Measurements from ENCODE around the gene KCNIP1. TPM values are rescaled to one million over a fixed set of nuclear protein-coding genes. Genes with fewer than 3 reads are reported as not detected.

The KCNIP1 gene
- total RNA-seq, 1 donor from 2014 or later, result 12.6 TPM

DNA sequence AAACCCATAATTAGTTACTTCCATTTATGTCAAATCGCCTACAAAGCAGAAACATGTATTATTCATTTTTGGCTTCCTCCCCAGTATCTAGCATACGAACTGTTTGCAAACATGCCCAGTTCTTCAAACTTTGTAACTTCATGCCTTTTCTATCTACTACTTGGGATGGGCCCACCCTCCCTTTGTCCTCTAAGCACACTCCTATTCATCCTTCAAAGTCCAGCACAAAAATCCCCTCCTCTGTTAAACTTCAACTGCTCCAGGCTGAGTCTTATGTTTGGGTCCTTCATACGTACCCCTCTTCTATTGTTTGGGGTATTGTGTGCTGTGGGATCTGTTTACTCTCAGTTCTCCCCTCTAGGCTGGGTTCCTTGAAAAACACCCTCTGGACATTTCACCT is 55.5 kb downstream of the KCNIP1 start:
- DNase-seq (ENCODE audit: extremely low spot score, unreplicated experiment), result no peak
- Mint-ChIP-seq H3K36me3 (ENCODE audit: unreplicated experiment) (no peaks in the 10 kb centered on the region), H3K4me1 (ENCODE audit: unreplicated experiment) (peaks cover 10% of the 10 kb centered on the region), H3K27ac (ENCODE audit: unreplicated experiment) (no peak overlapping the region), H3K4me3 (ENCODE audit: unreplicated experiment) (no peak overlapping the region), H3K27me3 (ENCODE audit: unreplicated experiment) (no peaks in the 10 kb centered on the region), H3K9me3 (ENCODE audit: unreplicated experiment) (no peaks in the 10 kb centered on the region)
- no peak for TF ChIP-seq CTCF (IDR thresholded peaks at IDR 0.05)

GRCh38 chr5:170560938-170561337 is 57.1 kb downstream of the KCNIP1 start:
- H3K27me3 Mint-ChIP-seq (ENCODE audit: unreplicated experiment), result no peaks in the 10 kb centered on the region
- no peak overlapping the region for H3K27ac Mint-ChIP-seq (ENCODE audit: unreplicated experiment)
- DNase-seq (ENCODE audit: extremely low spot score, unreplicated experiment), result no peak
- H3K4me3 Mint-ChIP-seq (ENCODE audit: unreplicated experiment), result no peak overlapping the region
- H3K4me1 Mint-ChIP-seq (ENCODE audit: unreplicated experiment), result peaks cover 10% of the 10 kb centered on the region
- no peaks in the 10 kb centered on the region for H3K36me3 Mint-ChIP-seq (ENCODE audit: unreplicated experiment)
- no peaks in the 10 kb centered on the region for H3K9me3 Mint-ChIP-seq (ENCODE audit: unreplicated experiment)
- TF ChIP-seq CTCF (IDR thresholded peaks at IDR 0.05), result no peak

DNA sequence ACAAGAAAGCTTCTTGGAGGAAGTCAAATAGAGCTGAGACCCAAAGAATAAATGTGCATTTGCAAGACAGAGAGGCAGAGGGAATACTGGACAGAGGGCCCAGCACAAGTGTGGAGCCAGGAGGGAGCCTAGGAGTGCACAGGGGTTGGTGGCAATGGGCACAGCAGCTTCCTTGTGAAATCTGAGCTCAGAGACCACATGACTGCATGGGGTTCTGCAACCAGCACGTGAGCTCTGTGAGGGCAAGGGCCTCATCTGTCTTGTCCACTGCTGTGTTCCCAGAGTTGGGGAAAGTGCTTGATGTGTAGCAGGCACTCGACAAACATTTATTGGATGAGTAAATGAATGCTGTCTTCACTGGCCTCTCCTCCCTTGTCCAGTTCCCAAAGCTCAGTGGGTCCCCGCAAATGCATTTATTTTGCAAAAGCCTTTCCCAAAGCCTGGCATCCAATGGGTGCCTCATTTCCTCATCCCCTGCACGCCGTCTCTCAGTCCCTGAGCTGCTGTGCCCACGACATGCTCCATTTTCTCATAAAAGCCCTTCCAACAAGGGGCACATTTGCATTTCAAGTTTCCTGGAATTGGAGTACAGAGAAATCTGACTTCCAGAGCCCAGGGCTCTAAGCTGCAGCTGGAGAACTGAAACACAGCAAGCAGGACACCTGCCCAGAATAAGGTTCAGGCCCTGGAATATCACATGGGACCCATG is 58.5 kb downstream of the KCNIP1 start:
- TF ChIP-seq CTCF (IDR thresholded peaks at IDR 0.05), result no peak
- no peak overlapping the region for H3K4me3 Mint-ChIP-seq (ENCODE audit: unreplicated experiment)
- H3K27ac Mint-ChIP-seq (ENCODE audit: unreplicated experiment), result no peak overlapping the region
- DNase-seq (ENCODE audit: extremely low spot score, unreplicated experiment), result no peak
- H3K27me3 Mint-ChIP-seq (ENCODE audit: unreplicated experiment), result no peaks in the 10 kb centered on the region
- H3K9me3 Mint-ChIP-seq (ENCODE audit: unreplicated experiment), result no peaks in the 10 kb centered on the region
- H3K36me3 Mint-ChIP-seq (ENCODE audit: unreplicated experiment), result no peaks in the 10 kb centered on the region
- H3K4me1 Mint-ChIP-seq (ENCODE audit: unreplicated experiment), result peaks cover 7% of the 10 kb centered on the region

GRCh38 chr5:170562875-170563228 is 59.0 kb downstream of the KCNIP1 start:
- Mint-ChIP-seq H3K4me3 (ENCODE audit: unreplicated experiment) (no peak overlapping the region), H3K27ac (ENCODE audit: unreplicated experiment) (no peak overlapping the region), H3K9me3 (ENCODE audit: unreplicated experiment) (no peaks in the 10 kb centered on the region), H3K4me1 (ENCODE audit: unreplicated experiment) (peaks cover 3% of the 10 kb centered on the region), H3K36me3 (ENCODE audit: unreplicated experiment) (no peaks in the 10 kb centered on the region), H3K27me3 (ENCODE audit: unreplicated experiment) (no peaks in the 10 kb centered on the region)
- DNase-seq (ENCODE audit: extremely low spot score, unreplicated experiment), result no peak
- TF ChIP-seq CTCF (IDR thresholded peaks at IDR 0.05), result no peak

DNA sequence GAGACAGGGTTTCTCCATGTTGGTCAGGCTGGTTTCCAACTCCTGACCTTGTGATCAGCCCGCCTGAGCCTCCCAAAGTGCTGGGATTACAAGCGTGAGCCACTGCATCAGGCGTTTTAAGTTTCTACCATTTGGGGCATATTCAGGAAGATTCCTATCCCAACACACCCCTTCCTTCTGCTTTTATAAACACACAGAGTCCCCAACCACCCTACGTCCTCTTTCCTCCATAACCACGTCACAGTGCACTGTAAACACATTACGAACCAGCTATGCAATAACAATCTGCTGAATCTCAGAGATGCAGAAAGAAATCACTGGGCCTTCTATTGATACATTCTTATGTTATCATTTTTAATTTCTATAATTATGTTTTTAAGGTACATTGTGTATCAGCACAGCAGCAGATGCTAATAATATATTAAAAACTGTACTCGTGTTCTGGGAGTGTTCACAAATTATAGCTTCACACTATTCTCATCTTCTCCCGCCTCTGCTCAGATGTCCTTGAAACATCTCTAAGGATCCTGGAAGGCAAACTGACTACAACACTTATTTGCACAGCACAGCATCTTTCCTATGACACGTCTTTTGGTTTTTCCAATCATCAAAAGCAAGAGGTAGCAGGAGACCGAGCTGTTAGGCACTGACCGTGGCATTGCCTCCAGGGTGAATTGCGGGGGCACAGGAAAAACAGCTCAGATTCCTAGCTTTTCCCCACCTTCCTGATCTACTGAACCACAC is 60.2 kb downstream of the KCNIP1 start:
- no peak for TF ChIP-seq CTCF (IDR thresholded peaks at IDR 0.05)
- H3K36me3 Mint-ChIP-seq (ENCODE audit: unreplicated experiment), result no peaks in the 10 kb centered on the region
- peaks cover 3% of the 10 kb centered on the region for H3K4me1 Mint-ChIP-seq (ENCODE audit: unreplicated experiment)
- no peak overlapping the region for H3K4me3 Mint-ChIP-seq (ENCODE audit: unreplicated experiment)
- no peak for DNase-seq (ENCODE audit: extremely low spot score, unreplicated experiment)
- no peaks in the 10 kb centered on the region for H3K9me3 Mint-ChIP-seq (ENCODE audit: unreplicated experiment)
- no peaks in the 10 kb centered on the region for H3K27me3 Mint-ChIP-seq (ENCODE audit: unreplicated experiment)
- H3K27ac Mint-ChIP-seq (ENCODE audit: unreplicated experiment), result no peak overlapping the region

All from osteocyte (in vitro differentiated cells).